GM23338 (cell line): ENCODE data around the gene IKZF3. TPM values are rescaled to one million over a fixed set of nuclear protein-coding genes. Genes with fewer than 3 reads are reported as not detected.

ENCODE experiments used
- ATAC-seq: fragments of 200-7000 bp; cut with Tn5 transposase; 3 replicates; pipeline ENCODE4 v1.9.1; 2020
- DNase-seq: peaks from one replicate; pipeline ENCODE4 v3.0.0-alpha.2; 2015; ENCODE audit warnings: low spot score
- H2AFZ ChIP-seq: fragments of 200-600 bp; sonication (generic); 2 replicates; pipeline ENCODE4 v1.8.0; 2016; ENCODE audit warnings: antibody characterized with exemption, mild to moderate bottlenecking, moderate library complexity
- H3F3A ChIP-seq: fragments of 200-600 bp; sonication (generic); replicated peaks from 2 replicates; pipeline ENCODE4 v1.8.0; 2017; ENCODE audit warnings: antibody characterized with exemption, mixed run types, low read depth
- H3K27ac ChIP-seq: fragments of 200-600 bp; sonication (generic); 2 replicates; pipeline ENCODE4 v1.6.1; 2016; ENCODE audit warnings: low read depth
- H3K27me3 ChIP-seq: fragments of 200-600 bp; sonication (generic); 2 replicates; pipeline ENCODE4 v1.8.0; 2016; ENCODE audit warnings: mild to moderate bottlenecking, mixed run types, moderate library complexity; ENCODE audit not compliant: insufficient read depth
- H3K36me3 ChIP-seq: fragments of 200-600 bp; sonication (generic); 2 replicates; pipeline ENCODE4 v1.8.0; 2016; ENCODE audit warnings: mild to moderate bottlenecking; ENCODE audit not compliant: insufficient read depth
- H3K4me1 ChIP-seq: fragments of 200-600 bp; sonication (generic); 2 replicates; pipeline ENCODE4 v1.8.0; 2016; ENCODE audit warnings: mild to moderate bottlenecking, moderate library complexity; ENCODE audit not compliant: insufficient read depth
- H3K4me2 ChIP-seq: fragments of 200-600 bp; sonication (generic); 2 replicates; pipeline ENCODE4 v1.7.1; 2017; ENCODE audit warnings: mixed run types
- H3K4me3 ChIP-seq: fragments of 200-600 bp; sonication (generic); 2 replicates; pipeline ENCODE4 v1.6.1; 2016; ENCODE audit warnings: mixed run types
- H3K79me2 ChIP-seq: fragments of 200-600 bp; sonication (generic); replicated peaks from 2 replicates; pipeline ENCODE4 v1.8.0; 2017; ENCODE audit warnings: mild to moderate bottlenecking; ENCODE audit not compliant: insufficient read depth
- H3K9me2 ChIP-seq: fragments of 200-600 bp; sonication (generic); 2 replicates; pipeline ENCODE4 v1.8.0; 2017; ENCODE audit not compliant: insufficient read depth
- H4K20me1 ChIP-seq: fragments of 200-600 bp; sonication (generic); replicated peaks from 2 replicates; pipeline ENCODE4 v1.8.0; 2017; ENCODE audit warnings: mild to moderate bottlenecking; ENCODE audit not compliant: insufficient read depth
- H3K27ac Mint-ChIP-seq: 2 replicates; pipeline ENCODE4 v1.8.0; 2020; ENCODE audit warnings: inconsistent platforms, mild to moderate bottlenecking, moderate library complexity, mixed read lengths
- H3K27me3 Mint-ChIP-seq: 3 replicates; pipeline ENCODE4 v1.8.0; 2022; ENCODE audit warnings: low read depth, mild to moderate bottlenecking, moderate library complexity, mixed read lengths, inconsistent platforms; ENCODE audit not compliant: insufficient read depth, poor library complexity
- H3K36me3 Mint-ChIP-seq: 3 replicates; pipeline ENCODE4 v1.8.0; 2021; ENCODE audit warnings: low read depth, mild to moderate bottlenecking, inconsistent platforms, moderate library complexity, mixed read lengths
- H3K4me1 Mint-ChIP-seq: 3 replicates; pipeline ENCODE4 v1.8.0; 2020; ENCODE audit warnings: mild to moderate bottlenecking, inconsistent platforms, mixed read lengths
- H3K4me3 Mint-ChIP-seq: 3 replicates; pipeline ENCODE4 v1.8.0; 2021; ENCODE audit warnings: moderate library complexity, mild to moderate bottlenecking, inconsistent platforms, mixed read lengths
- H3K9me3 Mint-ChIP-seq: 3 replicates; pipeline ENCODE4 v1.8.0; 2020; ENCODE audit warnings: moderate library complexity, mild to moderate bottlenecking, inconsistent platforms, mixed read lengths
- CREB1 ChIP-seq: fragments of 250-450 bp; sonication (Bioruptor Pico); IDR thresholded peaks from 2 replicates; pipeline ENCODE4 v1.5.0; 2020; ENCODE audit warnings: low read depth, mild to moderate bottlenecking, moderate library complexity
- EZH2phosphoT487 ChIP-seq: fragments of 200-600 bp; sonication (generic); IDR thresholded peaks from one replicate; pipeline ENCODE4 v1.8.1; 2018; ENCODE audit warnings: antibody characterized with exemption; ENCODE audit not compliant: unreplicated experiment
- JUNB ChIP-seq: IDR thresholded peaks from one replicate; pipeline ENCODE4 v1.6.1; 2016; ENCODE audit warnings: antibody characterized with exemption; ENCODE audit not compliant: unreplicated experiment
- NANOG ChIP-seq: IDR thresholded peaks from 2 replicates; pipeline ENCODE4 v1.6.1; 2016; ENCODE audit warnings: antibody characterized with exemption, borderline replicate concordance
- POLR2AphosphoS5 ChIP-seq: IDR thresholded peaks from 2 replicates; pipeline ENCODE4 v1.6.1; 2016; ENCODE audit warnings: antibody characterized with exemption, low read depth
- STAT1 ChIP-seq: IDR thresholded peaks from one replicate; pipeline ENCODE4 v1.6.1; 2016; ENCODE audit warnings: antibody characterized with exemption; ENCODE audit not compliant: unreplicated experiment
- ZNF114 ChIP-seq: fragments of 250-450 bp; sonication (Bioruptor Pico); IDR thresholded peaks from 2 replicates; pipeline ENCODE4 v1.5.0; 2020; ENCODE audit warnings: mild to moderate bottlenecking, moderate library complexity
- polyA plus RNA-seq: library from polyadenylated mRNA; unstranded; fragments of >200 nt; fragmentation: Nextera tagmentation; extraction: Ambion mirVana; gene quantifications from 2 replicates; pipeline ENCODE4 v1.2.1, GENCODE V29; 2016
- total RNA-seq: library from RNA; depleted of rRNA; stranded (reverse); fragments of >200 nt; shearing (Covaris generic); gene quantifications from 2 replicates; pipeline ENCODE4 v1.2.3, GENCODE V29; 2014
- TF ChIP-seq, protein P1 (sequence below): fragments of 250-450 bp; sonication (Bioruptor Pico); IDR thresholded peaks from 2 replicates; pipeline ENCODE4 v1.5.0; 2020; ENCODE audit warnings: mild to moderate bottlenecking, moderate library complexity

IKZF3 gene
- total and polyA plus RNA-seq, 2 experiments from 2014 or later, result 0.11 to 0.76 TPM

DNA sequence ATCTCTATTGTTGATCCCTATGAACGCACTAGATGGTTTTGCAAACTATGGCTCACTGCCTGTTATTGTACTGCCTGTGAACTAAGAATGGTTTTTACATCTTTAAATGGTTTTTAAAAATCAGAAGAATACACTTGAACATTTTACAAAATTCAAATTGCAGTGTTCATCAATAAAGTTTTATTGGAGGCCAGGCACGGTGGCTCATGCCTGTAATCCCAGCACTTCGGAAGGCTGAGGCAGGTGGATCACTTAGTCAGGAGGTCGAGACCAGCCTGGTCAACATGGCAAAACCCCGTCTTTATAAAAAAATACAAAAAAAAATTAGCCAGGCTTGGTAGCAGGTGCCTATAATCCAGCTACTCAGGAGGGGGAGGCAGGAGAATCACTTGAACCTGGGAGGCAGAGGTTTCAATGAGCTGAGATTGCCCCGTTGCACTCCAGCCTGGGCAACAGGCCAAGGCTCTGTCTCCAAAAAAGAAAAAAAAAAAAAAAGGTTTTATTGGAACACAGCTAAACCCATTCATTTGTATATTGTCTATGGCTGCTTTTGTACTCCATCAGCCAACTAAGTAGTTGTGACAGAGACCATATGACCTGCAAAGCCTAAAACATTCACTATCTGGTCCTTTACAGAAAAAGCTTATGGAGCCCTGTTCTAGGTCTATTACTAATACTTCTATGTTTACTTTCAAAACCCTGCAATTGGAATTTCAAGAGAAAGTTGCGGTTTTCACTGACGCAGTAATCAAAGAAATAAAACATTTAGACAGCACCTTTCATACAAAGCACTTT is 18.9 kb downstream of the IKZF3 start (continued):
- TF ChIP-seq, protein P1, sequence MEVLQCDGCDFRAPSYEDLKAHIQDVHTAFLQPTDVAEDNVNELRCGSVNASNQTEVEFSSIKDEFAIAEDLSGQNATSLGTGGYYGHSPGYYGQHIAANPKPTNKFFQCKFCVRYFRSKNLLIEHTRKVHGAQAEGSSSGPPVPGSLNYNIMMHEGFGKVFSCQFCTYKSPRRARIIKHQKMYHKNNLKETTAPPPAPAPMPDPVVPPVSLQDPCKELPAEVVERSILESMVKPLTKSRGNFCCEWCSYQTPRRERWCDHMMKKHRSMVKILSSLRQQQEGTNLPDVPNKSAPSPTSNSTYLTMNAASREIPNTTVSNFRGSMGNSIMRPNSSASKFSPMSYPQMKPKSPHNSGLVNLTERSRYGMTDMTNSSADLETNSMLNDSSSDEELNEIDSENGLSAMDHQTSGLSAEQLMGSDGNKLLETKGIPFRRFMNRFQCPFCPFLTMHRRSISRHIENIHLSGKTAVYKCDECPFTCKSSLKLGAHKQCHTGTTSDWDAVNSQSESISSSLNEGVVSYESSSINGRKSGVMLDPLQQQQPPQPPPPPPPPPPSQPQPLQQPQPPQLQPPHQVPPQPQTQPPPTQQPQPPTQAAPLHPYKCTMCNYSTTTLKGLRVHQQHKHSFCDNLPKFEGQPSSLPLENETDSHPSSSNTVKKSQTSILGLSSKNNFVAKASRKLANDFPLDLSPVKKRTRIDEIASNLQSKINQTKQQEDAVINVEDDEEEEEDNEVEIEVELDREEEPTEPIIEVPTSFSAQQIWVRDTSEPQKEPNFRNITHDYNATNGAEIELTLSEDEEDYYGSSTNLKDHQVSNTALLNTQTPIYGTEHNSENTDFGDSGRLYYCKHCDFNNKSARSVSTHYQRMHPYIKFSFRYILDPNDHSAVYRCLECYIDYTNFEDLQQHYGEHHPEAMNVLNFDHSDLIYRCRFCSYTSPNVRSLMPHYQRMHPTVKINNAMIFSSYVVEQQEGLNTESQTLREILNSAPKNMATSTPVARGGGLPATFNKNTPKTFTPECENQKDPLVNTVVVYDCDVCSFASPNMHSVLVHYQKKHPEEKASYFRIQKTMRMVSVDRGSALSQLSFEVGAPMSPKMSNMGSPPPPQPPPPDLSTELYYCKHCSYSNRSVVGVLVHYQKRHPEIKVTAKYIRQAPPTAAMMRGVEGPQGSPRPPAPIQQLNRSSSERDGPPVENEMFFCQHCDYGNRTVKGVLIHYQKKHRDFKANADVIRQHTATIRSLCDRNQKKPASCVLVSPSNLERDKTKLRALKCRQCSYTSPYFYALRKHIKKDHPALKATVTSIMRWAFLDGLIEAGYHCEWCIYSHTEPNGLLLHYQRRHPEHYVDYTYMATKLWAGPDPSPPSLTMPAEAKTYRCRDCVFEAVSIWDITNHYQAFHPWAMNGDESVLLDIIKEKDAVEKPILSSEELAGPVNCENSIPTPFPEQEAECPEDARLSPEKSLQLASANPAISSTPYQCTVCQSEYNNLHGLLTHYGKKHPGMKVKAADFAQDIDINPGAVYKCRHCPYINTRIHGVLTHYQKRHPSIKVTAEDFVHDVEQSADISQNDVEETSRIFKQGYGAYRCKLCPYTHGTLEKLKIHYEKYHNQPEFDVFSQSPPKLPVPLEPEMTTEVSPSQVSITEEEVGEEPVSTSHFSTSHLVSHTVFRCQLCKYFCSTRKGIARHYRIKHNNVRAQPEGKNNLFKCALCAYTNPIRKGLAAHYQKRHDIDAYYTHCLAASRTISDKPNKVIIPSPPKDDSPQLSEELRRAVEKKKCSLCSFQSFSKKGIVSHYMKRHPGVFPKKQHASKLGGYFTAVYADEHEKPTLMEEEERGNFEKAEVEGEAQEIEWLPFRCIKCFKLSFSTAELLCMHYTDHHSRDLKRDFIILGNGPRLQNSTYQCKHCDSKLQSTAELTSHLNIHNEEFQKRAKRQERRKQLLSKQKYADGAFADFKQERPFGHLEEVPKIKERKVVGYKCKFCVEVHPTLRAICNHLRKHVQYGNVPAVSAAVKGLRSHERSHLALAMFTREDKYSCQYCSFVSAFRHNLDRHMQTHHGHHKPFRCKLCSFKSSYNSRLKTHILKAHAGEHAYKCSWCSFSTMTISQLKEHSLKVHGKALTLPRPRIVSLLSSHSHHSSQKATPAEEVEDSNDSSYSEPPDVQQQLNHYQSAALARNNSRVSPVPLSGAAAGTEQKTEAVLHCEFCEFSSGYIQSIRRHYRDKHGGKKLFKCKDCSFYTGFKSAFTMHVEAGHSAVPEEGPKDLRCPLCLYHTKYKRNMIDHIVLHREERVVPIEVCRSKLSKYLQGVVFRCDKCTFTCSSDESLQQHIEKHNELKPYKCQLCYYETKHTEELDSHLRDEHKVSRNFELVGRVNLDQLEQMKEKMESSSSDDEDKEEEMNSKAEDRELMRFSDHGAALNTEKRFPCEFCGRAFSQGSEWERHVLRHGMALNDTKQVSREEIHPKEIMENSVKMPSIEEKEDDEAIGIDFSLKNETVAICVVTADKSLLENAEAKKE (CRISPR knock-in tag), result no peak
- TF ChIP-seq ZNF114 (CRISPR knock-in tag) (no peak), JUNB (no peak), EZH2phosphoT487 (no peak), POLR2AphosphoS5 (no peak), STAT1 (no peak)

DNA sequence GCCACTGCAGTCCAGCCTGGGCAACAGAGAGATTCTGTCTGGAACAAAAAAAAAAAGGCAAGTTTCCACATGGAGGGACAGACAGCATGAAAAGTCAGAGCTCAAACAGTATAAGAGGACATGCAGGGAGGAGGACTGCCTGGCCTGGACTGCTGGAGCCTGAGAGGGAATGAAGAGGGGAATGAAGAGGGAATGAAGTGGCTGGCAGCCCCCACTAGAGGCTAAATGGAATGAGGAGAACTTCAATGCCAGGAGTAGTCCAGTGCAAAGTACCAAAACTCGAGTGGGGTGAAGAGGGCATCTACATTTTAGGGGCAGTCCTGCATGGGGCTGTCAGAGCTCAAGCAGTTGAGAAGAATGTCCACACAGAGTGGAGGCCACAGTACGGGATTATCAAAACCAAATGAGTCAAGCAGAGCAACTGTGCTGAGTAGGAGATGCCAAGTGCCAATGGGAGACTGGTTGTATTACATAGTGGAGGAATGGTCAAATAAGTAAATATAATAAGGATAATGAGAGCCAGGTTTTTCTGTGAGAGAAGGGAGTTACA is 22.9 kb downstream of the IKZF3 start:
- no peaks in the 10 kb centered on the region for H3K36me3 ChIP-seq
- no peaks in the 10 kb centered on the region for H3K4me1 ChIP-seq
- H3K27ac ChIP-seq, result no peak overlapping the region
- no peaks in the 10 kb centered on the region for H3K79me2 ChIP-seq
- H3K4me1 Mint-ChIP-seq, result no peaks in the 10 kb centered on the region
- DNase-seq (no peak), ATAC-seq (no peak)
- H3K4me2 ChIP-seq, result no peak overlapping the region
- H3K4me3 Mint-ChIP-seq, result no peak overlapping the region
- H3K9me3 Mint-ChIP-seq, result peaks cover 6% of the 10 kb centered on the region; the same call in 1 of the 3 replicates
- H4K20me1 ChIP-seq, result no peaks in the 10 kb centered on the region
- peaks cover 7% of the 10 kb centered on the region for H3K27me3 Mint-ChIP-seq
- no peaks in the 10 kb centered on the region; the same call in 2 of the 3 replicates for H3K36me3 Mint-ChIP-seq
- H3F3A ChIP-seq, result no peaks in the 10 kb centered on the region
- H3K4me3 ChIP-seq, result no peak overlapping the region
- H3K9me2 ChIP-seq, result no peaks in the 10 kb centered on the region; the same call in 1 of the 2 replicates
- H2AFZ ChIP-seq, result no peak overlapping the region
- no peak overlapping the region for H3K27ac Mint-ChIP-seq
- H3K27me3 ChIP-seq, result no peaks in the 10 kb centered on the region
- no peak for TF ChIP-seq CREB1 (CRISPR knock-in tag)
- TF ChIP-seq, protein P1 (CRISPR knock-in tag), result no peak
- TF ChIP-seq NANOG, result no peak
